ENCODE results near the gene NINL.
"Not testable (repeated sequence)": the region's sequence is repeated elsewhere in the genome, so short reads cannot be mapped to it uniquely, and the experiment has no call there.

Gene NINL

DNA sequence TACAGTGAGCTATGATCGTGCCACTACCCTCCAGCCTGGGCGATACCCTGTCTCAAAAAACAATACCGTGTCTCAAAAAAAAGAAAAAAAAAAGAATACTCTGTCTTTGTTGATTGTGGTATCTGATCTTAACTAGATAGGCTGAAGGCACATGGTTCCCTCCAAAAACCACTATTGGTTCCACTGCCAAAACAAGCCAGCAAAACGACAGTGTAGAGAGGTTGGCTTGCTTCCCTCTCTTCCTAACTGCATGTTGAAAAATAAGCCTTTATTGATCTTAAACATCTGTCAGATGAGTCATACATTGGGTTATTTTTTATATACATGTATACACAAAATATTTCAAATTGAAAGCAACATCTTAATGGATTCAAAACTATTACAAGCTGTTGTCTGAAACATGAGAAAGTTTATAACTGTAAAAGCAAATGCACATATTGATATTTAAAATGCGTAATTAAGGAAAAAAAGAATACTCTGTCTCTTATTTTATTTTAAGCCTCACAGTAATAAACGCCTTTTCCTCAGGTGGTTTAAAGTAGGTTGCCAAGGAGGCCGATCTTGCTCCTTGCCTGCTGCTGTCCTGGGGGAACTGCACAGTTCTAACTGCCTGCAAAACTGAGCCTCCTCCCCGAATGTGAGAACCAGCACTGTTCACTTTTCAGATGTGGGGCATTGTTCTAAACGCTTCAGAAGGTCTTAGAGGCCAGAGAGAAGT is 7.0 kb upstream of the NINL start:
- no peak for DNase-seq

DNA sequence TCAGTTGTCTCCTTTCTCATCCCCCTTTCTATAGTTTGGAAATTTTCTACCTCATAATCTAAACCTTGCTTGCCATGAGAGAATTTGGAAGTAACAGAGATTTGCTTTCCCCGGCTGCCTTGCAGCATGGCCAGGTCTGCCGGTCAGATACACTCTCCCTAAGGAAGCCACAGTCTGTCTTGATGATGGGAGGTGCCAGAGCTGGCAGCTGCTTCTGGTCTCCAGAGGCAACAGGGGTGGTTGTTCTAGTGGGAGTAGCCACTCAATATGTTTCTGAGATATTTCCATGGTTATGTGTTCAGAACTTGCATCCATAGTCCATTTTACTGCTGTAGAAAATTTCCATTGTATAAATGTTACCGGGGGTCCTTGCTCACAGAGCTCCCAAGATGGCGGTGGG is 5.4 kb upstream of the NINL start:
- not testable (repeated sequence) for DNase-seq

DNA sequence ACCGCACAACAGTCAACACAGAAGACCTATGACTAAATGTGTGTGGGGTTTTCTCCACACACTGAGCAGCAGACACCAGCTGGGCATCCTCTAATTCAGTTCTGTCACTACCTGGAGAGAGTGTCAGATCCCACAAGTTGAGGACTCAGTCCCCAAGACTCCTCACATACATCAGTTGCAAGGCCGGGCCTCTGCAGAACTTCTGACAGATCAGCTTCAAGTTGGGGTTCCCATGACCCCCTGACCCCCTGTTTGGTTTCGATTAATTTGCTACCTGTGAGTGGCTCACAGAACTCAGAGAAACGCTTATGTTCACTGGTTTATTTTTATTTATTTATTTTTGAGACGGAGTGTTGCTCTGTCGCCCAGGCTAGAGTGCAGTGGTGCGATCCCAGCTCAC is 3.2 kb upstream of the NINL start:
- no peak for DNase-seq

DNA sequence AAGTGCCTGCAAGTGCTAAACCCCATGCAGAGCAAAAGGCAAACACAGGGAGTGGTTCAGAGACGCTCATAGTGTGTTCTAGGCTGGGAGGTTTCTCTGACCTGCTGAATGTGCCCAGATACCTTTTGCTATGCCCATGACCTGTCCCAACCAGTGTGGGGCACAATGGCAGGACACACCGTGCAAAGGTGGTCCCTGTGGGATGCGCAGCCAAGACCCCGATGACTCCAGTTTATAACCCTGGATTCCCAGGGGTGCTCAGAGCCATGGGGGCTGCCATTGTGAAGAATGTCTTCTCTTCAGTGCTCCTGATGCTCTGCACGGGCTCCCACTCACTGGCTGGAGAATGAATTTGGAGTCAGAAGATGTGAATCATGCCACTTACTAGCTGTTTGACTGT is 2.2 kb upstream of the NINL start:
- no peak for DNase-seq

DNA sequence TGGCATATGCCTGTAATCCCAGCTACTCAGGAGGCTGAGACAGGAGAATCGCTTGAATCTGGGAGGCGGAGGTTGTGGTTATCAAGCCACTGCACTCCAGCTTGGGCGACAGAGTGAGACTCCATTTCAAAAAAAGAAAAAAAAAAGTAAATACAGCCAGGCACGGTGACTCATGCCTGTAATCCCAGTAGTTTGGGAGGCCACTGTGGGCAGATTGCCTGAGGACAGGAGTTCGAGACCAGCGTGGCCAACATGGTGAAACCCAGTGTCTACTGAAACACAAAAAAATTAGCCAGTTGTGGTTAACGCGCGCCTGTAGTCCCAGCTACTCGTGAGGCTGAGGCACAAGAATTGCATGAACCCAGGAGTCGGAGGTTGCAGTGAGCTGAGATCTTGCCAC is 1.5 kb upstream of the NINL start:
- DNase-seq: no peak

DNA sequence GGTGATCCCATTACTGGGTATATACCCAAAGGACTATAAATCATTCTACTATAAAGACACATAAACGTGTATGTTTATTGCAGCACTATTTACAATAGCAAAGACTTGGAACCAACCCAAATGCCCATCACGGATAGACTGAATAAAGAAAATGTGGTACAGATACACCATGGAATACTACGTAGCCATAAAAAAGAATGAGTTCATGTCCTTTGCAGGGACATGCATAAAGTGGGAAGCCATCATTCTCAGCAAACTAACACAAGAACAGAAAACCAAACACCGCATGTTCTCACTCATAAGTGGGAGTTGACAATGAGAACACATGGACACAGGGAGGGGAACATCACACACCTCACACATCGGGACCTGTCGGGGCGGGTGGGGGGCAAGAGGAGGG is 1.7 kb downstream of the NINL start:
- DNase-seq: not testable (repeated sequence)

DNA sequence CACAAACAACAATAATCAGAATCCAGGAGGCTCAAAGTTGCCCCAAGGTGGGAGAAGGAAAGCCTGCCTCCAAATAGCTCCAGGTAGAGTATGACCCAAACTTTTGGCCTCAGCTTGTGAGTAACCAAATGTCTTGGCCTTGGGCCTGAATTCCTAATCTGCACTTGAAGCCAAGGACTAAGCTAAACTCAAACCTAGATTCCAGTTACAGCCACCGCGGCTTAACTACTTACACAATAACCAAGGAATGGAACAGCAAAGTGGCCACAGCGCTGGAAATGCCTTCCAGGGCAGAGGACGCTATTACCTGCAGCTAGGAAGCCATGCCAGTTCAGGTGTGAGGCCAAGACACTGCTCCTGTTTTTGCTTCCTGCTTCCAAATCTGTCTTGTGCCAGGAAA is 4.6 kb downstream of the NINL start:
- no peak for DNase-seq

DNA sequence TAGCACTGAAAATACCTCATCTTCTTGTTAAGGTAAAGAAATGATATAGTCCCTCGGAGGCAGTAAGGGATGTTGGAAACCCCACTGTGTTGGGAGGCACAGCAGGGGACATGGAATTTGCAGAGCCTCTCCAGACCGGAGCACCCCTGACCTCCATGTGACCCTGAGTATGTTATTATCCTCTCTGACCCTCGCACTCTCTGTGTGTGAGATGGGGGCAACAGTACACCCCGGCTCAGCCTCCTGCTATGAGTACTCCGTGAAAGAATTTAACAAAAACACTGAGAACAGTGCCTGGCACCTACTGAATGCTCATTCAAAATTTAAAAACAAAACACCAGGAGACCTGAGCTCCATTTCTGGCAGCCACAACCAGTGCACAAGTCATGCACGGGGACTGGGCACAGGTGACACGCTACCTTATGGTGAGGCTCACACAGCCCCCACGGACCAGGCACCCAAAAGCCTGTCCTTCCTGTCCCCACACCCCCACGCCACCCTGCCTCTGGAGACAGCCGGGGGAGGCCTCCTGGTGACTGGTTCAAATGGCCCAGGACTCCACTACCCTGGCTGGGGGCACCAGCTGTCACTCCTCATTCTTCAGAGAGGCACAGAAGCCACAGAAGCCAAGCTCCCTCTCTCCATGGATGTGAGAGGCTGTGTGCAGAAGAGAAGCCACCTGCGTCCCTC is 6.1 kb downstream of the NINL start:
- DNase-seq: no peak

DNA sequence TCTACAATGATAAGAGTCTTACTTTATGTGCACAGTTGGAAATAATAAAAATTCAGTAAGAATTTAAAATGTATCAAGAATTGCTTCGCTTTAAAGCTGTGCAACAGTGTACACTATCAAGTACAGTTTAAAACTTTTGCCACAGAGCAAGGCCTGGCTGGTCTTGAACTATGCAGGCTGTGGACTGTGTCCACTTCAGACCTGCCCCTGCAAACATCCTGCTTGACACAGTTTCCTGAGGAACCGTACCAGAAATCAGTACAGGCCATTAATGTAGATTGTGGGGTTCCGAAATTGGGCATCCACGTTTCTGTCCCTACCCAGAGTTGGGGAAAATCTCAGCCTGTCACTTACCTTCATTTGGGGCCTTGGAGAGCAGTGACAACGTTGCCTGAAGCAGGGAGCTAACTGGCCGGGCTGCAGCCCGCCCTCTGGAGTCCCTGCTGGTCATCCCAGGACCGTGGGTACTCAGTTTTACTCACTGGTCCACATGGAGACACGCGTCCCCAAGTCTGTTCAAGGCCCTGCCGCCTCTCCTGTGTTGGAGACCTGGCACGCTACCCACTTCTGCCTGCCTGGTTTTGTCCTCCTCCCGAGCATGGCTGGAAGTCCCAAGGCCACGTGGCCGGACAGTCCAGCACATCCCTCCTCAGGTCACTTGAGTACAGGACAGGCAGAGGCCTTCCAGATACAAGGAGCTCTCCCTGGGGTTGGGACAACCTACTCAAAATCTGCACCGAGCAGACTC is 8.4 kb downstream of the NINL start:
- no peak for DNase-seq

DNA sequence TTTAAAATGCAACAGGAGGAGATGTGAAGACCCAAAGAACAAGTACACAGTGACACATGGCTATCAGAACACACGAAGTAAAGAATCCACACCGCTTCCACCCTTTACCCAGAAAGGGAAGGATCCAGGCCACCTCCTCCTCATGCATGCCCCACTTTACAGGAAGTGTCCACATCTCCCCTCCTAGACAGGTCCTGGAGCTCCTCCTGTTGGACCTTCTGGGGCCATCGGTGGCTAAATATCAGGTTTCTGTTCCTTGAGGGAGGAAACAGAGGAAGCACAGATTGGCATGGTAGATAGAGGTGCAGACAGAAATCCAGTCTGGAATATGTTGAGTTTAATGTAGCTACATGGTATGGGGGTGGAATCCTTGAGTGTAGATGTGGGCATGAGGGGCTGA is 10.9 kb downstream of the NINL start:
- DNase-seq: no peak

DNA sequence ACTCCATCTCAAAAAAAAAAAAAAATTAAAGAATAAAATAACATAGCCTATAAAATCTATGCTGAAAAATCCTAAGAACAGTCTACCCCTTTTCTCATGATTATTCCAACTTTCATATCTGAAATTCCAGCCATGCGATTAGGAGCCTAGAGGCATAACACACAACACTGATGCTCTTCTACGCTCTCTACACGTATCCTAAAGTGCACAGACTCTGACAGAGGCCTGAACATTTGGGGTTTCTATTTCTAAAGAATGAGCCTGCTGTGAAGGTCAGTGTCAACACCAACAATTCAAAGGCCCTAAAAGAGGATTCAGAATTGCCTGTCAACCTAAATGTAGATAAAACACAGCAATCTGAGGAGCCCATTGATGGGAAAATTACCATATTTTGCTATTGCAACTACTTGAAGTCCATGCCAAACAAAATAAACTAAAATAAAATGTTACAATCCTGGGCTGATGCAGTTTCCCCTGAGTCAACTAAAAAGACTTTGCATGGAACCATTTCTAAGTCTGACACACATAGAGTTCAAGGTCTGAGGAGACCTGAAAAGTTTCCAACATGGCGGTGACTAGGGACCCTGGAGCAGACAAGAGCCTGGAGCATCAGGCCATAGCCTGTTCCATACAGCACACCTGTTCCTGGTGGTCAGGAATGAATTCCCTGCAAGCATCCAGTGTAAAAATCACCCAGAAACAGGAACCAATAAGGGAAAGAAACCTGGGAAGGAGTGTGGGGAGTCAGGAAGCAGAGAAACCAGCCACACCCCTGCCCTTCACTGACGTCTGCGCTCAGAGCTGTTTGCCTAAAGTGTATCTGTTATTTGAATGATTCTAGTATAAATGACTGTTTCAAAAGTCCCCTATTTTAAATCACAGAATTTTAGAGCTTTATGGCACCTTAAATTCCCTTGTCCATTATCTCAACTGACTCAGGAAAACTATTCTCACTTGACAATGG is 11.8 kb downstream of the NINL start:
- DNase-seq: no peak

DNA sequence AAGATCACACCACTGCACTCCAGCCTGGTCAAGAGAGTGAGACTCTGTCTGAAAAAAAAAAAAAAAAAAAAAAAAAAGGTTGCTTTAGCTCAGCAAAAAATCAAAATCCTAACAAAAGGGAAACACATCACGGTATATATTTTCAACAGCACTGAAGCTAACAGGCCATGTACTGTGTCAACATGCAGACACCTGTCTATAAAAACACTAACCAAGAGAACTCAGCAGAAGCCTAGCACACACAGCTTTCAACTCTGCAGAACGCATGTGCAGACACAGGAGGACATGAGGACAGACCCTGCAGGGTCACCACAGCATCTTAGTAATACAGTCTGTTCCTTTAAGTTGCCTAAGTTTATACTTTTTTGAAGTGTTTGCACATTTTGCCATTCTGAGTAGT is 13.5 kb downstream of the NINL start:
- no peak for DNase-seq

DNA sequence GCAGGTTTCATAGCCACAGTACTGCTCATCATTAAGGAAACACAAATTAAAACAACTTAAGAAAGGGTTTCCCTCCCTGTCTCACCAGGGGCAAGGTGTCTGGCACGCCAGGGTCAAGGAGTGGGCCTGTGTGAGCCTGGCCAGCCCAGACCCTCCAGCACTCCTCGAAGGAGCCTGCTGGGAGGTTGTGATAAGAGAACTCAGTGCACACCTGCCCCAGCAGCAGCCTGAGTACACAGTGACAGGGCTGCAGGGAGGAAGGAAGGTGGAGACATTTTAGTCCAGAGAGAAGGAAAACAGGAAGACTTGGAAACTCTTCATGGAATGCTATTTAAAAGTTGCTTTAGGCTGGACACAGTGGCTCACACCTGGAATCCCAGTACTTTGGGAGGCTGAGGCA is 14.1 kb downstream of the NINL start:
- no peak for DNase-seq

DNA sequence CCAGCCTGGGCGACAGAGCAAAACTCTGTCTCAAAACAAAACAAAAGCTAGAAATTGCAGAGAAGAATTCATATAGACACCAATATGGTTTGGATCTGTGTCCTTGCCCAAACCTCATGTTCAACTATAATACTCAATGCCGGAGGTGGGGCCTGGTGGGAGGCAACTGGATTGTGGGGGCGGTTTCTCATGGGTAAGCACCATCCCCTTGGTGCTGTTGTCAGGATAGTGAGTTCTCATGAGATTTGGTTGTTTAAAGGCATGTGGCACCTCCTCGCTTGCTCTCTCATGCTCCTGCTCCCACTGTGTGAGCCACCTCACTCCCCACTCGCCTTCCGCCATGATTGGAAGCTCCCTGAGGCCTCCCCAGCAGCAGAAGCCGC is 15.2 kb downstream of the NINL start:
- DNase-seq: no peak

DNA sequence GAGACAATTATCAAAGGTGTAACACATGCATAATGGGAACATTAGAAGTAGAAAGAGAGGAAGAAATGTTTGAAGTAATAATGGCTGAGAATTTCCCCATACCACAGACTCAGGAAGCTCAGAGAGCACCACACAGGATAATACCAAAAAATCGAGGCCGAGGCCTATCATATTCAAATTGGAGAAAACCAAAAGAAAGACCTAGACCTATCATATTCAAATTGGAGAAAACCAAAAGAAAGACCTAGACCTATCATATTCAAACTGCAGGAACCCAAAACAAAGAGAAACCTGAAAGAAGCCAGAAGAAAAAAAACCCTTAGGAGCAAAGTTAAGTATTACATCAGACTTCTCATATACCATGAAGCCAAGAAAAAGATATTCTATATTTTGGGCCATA is 18.0 kb downstream of the NINL start:
- DNase-seq: no peak

DNA sequence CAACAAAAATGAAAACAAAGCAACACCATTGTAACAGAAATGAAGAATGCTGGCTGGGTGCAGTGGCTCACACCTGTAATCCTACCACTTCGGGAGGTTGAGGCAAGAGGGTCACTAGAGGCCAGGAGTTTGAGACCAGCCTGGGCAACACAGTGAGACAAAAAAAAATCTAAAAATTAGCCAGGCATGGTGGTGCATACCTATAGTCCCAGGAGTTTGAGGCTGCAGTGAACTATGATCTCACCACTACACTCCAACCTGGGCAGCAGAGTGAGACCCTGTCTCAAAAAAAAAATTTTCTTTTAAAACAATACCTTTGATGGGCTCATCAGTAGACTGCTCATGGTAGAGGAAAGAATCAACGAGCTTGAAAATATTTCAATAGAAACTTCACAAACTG is 18.5 kb downstream of the NINL start:
- DNase-seq: no peak

DNA sequence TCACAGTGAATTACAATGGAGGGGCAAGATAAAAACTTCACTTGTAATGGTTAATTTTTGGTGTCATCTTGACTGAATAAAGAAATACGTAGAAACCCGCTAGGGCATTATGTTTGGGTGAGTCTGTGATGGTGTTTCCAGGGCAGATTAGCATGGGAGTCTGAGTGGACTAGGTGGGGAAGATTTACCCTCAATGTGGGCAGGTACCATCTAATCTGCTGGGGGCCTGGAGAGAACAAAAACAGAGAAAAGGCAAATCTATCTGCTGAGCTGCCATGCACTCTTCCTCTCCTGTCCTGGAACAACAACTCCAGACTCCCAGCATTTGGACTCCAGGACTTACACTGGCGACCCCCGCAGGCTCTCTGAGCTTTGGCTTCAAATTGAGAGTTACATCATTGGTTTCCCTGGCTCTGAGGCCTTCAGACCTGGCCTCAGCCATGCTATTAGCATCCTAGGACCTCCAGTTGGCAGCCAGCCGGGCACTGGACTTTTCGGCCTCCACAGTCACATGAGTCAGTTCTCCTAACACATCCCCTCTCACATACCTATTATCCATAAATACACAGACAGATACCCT is 19.7 kb downstream of the NINL start:
- no peak for DNase-seq

DNA sequence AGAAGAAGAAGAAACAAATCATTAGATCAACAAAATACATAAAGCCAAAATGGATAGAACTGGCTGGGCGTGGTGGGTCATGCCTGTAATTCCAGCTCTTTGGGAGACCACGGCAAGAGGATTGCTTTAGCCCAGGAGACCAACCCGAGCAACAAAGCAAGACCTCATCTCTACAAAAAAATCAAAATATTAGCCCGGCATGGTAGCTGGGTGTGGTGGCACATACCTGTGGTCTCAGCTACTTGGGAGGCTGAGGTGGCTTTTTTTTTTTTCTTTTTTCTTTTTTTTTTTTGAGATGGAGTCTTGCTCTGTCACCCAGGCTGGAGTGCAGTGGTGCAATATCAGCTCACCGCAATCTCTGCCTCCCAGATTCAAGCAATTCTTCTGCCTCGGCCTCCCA is 21.5 kb downstream of the NINL start:
- DNase-seq: no peak

DNA sequence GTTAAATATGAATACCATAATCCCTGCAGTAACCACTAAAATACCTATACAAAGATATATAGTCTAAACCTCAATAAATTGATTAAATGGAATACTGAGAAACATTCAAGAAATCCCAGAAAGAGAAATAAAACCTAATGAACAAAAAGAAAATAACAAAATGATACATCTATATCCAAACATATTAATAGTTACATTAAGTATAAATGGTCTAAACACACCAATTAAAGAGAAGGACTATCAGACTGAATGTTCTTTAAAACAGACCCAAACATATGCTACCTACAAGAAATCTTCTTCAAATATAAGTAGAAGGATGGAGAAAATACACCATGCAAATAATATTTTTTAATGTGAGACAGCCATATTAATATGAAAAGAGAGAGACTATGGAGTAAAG is 22.0 kb downstream of the NINL start:
- no peak for DNase-seq

DNA sequence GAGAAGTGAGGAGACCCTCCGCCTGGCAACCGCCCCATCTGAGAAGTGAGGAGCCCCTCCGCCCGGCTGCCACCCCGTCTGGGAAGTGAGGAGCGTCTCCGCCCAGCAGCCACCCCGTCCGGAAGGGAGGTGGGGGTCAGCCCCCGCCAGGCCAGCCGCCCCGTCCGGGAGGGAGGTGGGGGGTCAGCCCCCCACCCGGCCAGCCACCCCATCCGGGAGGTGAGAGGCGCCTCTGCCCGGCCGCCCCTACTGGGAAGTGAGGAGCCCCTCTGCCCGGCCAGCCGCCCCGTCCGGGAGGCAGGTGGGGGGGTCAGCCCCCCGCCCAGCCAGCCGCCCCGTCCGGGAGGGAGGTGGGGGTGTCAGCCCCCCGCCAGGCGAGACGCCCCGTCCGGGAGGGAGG is 23.6 kb downstream of the NINL start:
- not testable (repeated sequence) for DNase-seq

DNA sequence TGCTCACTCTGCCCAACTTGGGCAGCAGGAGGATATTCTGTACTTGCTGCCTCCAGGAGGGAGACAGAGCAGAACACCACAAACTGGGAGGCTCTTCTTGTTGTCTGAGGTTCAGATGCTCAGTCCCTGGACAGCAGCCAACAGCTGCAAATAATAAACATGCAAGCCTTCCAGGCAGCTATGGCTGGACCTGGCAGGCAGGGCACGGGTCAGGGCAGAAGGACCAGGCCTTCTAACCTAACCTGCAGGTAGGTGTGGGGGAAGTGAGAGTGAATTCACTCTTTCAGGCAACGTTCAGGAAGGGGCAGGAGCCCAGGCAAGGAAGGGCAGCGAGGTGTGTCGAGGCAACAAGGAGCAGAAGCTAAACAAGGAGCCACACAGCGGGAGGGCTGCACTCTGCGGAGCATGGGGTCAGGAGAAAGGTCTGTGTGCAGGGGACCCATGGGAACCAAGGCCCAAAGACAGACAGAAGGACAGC is 31.5 kb downstream of the NINL start:
- no peak for DNase-seq

DNA sequence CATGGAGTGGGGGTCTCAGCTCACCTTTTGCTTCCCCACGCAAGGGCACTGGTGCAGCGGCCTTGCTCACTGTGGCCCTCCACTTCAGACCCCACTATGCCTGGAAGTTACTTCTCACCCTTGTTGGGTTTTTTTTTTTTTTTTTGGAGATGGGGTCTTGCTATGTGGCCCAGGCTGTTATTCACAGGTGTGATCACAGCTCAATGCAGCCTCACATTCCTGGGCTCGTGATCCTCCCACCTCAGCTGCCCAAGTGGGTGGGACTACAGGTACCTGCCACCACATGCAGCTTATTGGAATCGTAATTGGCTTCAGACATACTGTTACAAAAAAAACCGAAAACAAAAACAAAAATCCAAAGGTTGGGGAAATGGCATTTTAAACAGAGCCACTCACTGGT is 32.4 kb downstream of the NINL start:
- no peak for DNase-seq
